ENCODE data around the gene EI24.
A peak's percentile ranks its signal among the peaks of the same experiment; 100 is the strongest.

Gene EI24

GRCh38 chr11:125588505-125588904 is 19.2 kb downstream of the EI24 start:
- Histone ChIP-seq H3K9ac (no peak overlapping the region), H3K4me3 (IDR thresholded peaks at IDR 0.05; ENCODE audit: insufficient read depth, low read depth, low read length) (no peak overlapping the region), H3K4me2 (no peak overlapping the region), H2AFZ (ENCODE audit: low read depth) (no peak overlapping the region), H4K20me1 (ENCODE audit: insufficient read depth) (no peaks in the 10 kb centered on the region), H3K79me2 (ENCODE audit: insufficient read depth, low read depth) (peaks cover 7% of the 10 kb centered on the region; the same call in 1 of the 2 replicates), H3K27me3 (ENCODE audit: insufficient read depth, low read depth) (no peaks in the 10 kb centered on the region), H3K27ac (no peak overlapping the region), H3K36me3 (ENCODE audit: insufficient read depth) (no peaks in the 10 kb centered on the region), H3K4me1 (ENCODE audit: low read depth, poor library complexity, severe bottlenecking) (peaks cover 7% of the 10 kb centered on the region)
- no peak for TF ChIP-seq CTCF (conservative IDR thresholded peaks at IDR 0.05; ENCODE audit: low read depth, low read length)

- Histone ChIP-seq H3K79me2 (ENCODE audit: insufficient read depth, low read depth) (peaks cover 40% of the 10 kb centered on the region), H4K20me1 (ENCODE audit: insufficient read depth) (no peaks in the 10 kb centered on the region), H3K36me3 (ENCODE audit: insufficient read depth) (no peaks in the 10 kb centered on the region), H3K27ac (peak overlapping the region; percentile 90), H3K4me2 (peak overlapping the region; percentile 68), H2AFZ (ENCODE audit: low read depth) (peak overlapping the region; percentile 73), H3K27me3 (ENCODE audit: insufficient read depth, low read depth) (no peaks in the 10 kb centered on the region), H3K4me1 (ENCODE audit: low read depth, poor library complexity, severe bottlenecking) (peaks cover 29% of the 10 kb centered on the region), H3K4me3 (IDR thresholded peaks at IDR 0.05; ENCODE audit: insufficient read depth, low read depth, low read length) (no peak overlapping the region), H3K9ac (peak overlapping the region; percentile 84)
- no peak for TF ChIP-seq CTCF (conservative IDR thresholded peaks at IDR 0.05; ENCODE audit: low read depth, low read length)
Observed at GRCh38 chr11:125591649-125592304, 22.5 kb downstream of the EI24 start.

GRCh38 chr11:125592305-125593113 is 23.2 kb downstream of the EI24 start, which contains the start of gene STT3A:
STT3A (plus strand) TSS chr11:125592852; CDS start chr11:125595916, 3,064 bp downstream.
- H3K36me3 ChIP-seq (ENCODE audit: insufficient read depth) = no peaks in the 10 kb centered on the region
- H3K4me1 ChIP-seq (ENCODE audit: low read depth, poor library complexity, severe bottlenecking) = peaks cover 29% of the 10 kb centered on the region
- TF ChIP-seq CTCF (conservative IDR thresholded peaks at IDR 0.05; ENCODE audit: low read depth, low read length) = no peak
- peak within 1 kb of the TSS; percentile 90 for H3K27ac ChIP-seq
- peaks cover 41% of the 10 kb centered on the region for H3K79me2 ChIP-seq (ENCODE audit: insufficient read depth, low read depth)
- peak within 1 kb of the TSS; percentile 84 for H3K9ac ChIP-seq
- peak within 1 kb of the TSS; percentile 76 for H3K4me2 ChIP-seq
- no peaks in the 10 kb centered on the region for H3K27me3 ChIP-seq (ENCODE audit: insufficient read depth, low read depth)
- no peaks in the 10 kb centered on the region for H4K20me1 ChIP-seq (ENCODE audit: insufficient read depth)
- peak within 1 kb of the TSS; percentile 73 for H2AFZ ChIP-seq (ENCODE audit: low read depth)
- no peak within 1 kb of the TSS for H3K4me3 ChIP-seq (IDR thresholded peaks at IDR 0.05; ENCODE audit: insufficient read depth, low read depth, low read length)

- H3K27me3 ChIP-seq (ENCODE audit: insufficient read depth, low read depth) = no peaks in the 10 kb centered on the region
- H2AFZ ChIP-seq (ENCODE audit: low read depth) = peak overlapping the region; percentile 61; the same call in 1 of the 2 replicates
- H3K9ac ChIP-seq = peak overlapping the region; percentile 37; the same call in 1 of the 2 replicates
- peak overlapping the region; percentile 76 for H3K4me2 ChIP-seq
- no peaks in the 10 kb centered on the region for H3K36me3 ChIP-seq (ENCODE audit: insufficient read depth)
- peaks cover 29% of the 10 kb centered on the region for H3K4me1 ChIP-seq (ENCODE audit: low read depth, poor library complexity, severe bottlenecking)
- no peaks in the 10 kb centered on the region for H4K20me1 ChIP-seq (ENCODE audit: insufficient read depth)
- H3K27ac ChIP-seq = peak overlapping the region; percentile 15; the same call in 1 of the 2 replicates
- H3K4me3 ChIP-seq (IDR thresholded peaks at IDR 0.05; ENCODE audit: insufficient read depth, low read depth, low read length) = no peak overlapping the region
- H3K79me2 ChIP-seq (ENCODE audit: insufficient read depth, low read depth) = peaks cover 41% of the 10 kb centered on the region
- no peak for TF ChIP-seq CTCF (conservative IDR thresholded peaks at IDR 0.05; ENCODE audit: low read depth, low read length)
Observed at GRCh38 chr11:125593114-125593820, 24.0 kb downstream of the EI24 start.
